ENCODE measurements around the gene LRRK2. TPM values are rescaled to one million over a fixed set of nuclear protein-coding genes. Genes with fewer than 3 reads are reported as not detected.

The LRRK2 gene
- total and polyA plus RNA-seq, 7 donors: 0.74 to 8.4 (median 4.7) TPM

- intact Hi-C loops (cut with DNase I): no loop called here
- H3K27me3 ChIP-seq (ENCODE audit: insufficient read depth in 3 of 3, low read length in 2 of 3): no peaks in the 10 kb centered on the region
- H3K36me3 ChIP-seq (ENCODE audit: insufficient read depth in 1 of 2, low read depth in 1 of 2): peaks cover 0 to 58% of the 10 kb centered on the region in 2 donors
- TF ChIP-seq CTCF (IDR thresholded peaks at IDR 0.05): no peak
- no peak overlapping the region for H3K4me3 ChIP-seq
- H3K27ac ChIP-seq: no peak overlapping the region
- ATAC-seq (no peak), DNase-seq (no peak)
- no peaks in the 10 kb centered on the region for H3K9me3 ChIP-seq
- no peaks in the 10 kb centered on the region for H3K4me1 ChIP-seq
- 25 to 29% (median 28%) methylated on average over 1 of the region's 1 CpG for WGBS, 3 donors
Measured at GRCh38 chr12:40338071-40338470, 113.3 kb downstream of the LRRK2 start.

DNA sequence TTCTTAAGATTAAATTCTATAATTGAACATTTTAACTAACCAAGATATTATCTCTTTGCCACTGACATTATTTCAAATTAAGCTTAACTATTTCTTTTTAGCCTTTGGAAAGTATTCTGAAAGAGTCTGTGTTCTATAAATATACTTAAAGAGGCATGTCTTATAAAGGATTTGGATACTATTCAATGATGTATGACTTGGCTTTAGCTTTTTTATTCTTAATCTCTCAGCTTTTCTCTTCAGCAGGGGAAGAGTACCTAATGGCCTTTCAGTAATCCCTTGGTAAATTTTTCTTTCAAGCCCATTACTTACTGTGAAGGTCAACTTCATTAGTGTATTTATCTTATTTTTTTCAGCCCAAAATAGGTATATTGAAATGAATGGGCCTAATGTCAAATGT lies 113.8 kb downstream of the LRRK2 start:
- no peak for TF ChIP-seq CTCF (IDR thresholded peaks at IDR 0.05)
- DNase-seq: no peak
- peaks cover 0 to 57% of the 10 kb centered on the region in 2 donors for H3K36me3 ChIP-seq (ENCODE audit: insufficient read depth in 1 of 2, low read depth in 1 of 2)
- no peaks in the 10 kb centered on the region for H3K27me3 ChIP-seq (ENCODE audit: insufficient read depth in 3 of 3, low read length in 2 of 3)
- no peak overlapping the region for H3K4me3 ChIP-seq
- H3K9me3 ChIP-seq: no peaks in the 10 kb centered on the region
- no peak overlapping the region for H3K27ac ChIP-seq
- ATAC-seq: no peak
- intact Hi-C loops (cut with DNase I): no loop called here
- H3K4me1 ChIP-seq: no peaks in the 10 kb centered on the region

DNA sequence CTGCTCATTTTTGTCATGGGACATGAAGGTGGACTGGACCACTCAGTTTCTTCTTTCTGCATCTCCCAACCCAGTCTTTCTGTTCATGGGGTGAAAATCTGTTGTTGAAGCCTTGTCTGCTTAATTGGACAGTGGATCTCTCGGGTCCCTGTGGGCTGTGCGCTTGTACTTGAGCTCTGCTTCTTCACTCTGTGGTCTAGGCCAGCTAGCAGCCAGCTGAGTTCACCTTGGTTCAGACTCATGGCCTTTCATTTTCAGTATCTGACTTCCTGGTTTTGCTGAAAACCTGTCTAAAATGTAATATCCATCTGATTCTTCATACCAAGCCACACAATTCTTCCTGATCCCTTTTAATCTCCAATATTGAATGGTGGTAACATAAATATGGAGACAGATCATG lies 117.2 kb downstream of the LRRK2 start:
- no peak for TF ChIP-seq CTCF (IDR thresholded peaks at IDR 0.05)
- Histone ChIP-seq H3K27ac (no peak overlapping the region), H3K4me1 (no peaks in the 10 kb centered on the region), H3K9me3 (no peaks in the 10 kb centered on the region), H3K27me3 (ENCODE audit: insufficient read depth in 3 of 3, low read length in 2 of 3) (no peaks in the 10 kb centered on the region), H3K36me3 (ENCODE audit: insufficient read depth in 1 of 2, low read depth in 1 of 2) (peaks cover 0 to 60% of the 10 kb centered on the region in 2 donors), H3K4me3 (no peak overlapping the region)
- intact Hi-C loops (cut with DNase I): no loop called here
- ATAC-seq: no peak
- 87 to 88% (median 87%) methylated on average over 2 of the region's 2 CpGs for WGBS, 3 donors
- no peak for DNase-seq

GRCh38 chr12:40343124-40343523 lies 118.3 kb downstream of the LRRK2 start:
- ATAC-seq: no peak
- intact Hi-C loops (cut with DNase I): no loop called here
- TF ChIP-seq CTCF (IDR thresholded peaks at IDR 0.05): no peak
- no peaks in the 10 kb centered on the region for H3K9me3 ChIP-seq
- H3K27me3 ChIP-seq (ENCODE audit: insufficient read depth in 3 of 3, low read length in 2 of 3): no peaks in the 10 kb centered on the region
- H3K4me1 ChIP-seq: no peaks in the 10 kb centered on the region
- 46 to 67% (median 47%) methylated on average over 4 of the region's 4 CpGs for WGBS, 3 donors
- no peak overlapping the region for H3K27ac ChIP-seq
- DNase-seq: no peak
- peaks cover 0 to 66% of the 10 kb centered on the region in 2 donors for H3K36me3 ChIP-seq (ENCODE audit: insufficient read depth in 1 of 2, low read depth in 1 of 2)
- H3K4me3 ChIP-seq: no peak overlapping the region

DNA sequence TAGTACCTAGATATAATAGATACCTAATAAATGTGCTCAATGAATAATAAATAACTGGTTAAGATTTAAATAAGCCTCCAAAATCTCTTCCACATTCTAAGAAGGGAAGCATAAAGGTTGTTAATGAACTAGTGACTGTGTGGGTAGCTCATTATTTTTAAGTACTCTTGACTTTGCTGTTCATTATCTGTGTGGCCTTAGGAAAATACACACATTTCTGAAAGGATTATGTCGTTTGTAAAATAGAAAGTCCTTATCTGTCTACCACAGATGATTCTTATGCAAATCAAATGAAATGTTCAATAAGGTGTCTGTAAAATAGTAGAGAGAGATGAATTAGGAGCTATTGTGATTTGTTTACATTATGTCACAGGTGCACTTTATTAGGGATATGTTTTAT lies 119.5 kb downstream of the LRRK2 start:
- H3K27me3 ChIP-seq (ENCODE audit: insufficient read depth in 3 of 3, low read length in 2 of 3): no peaks in the 10 kb centered on the region
- H3K4me3 ChIP-seq: no peak overlapping the region
- ATAC-seq: no peak
- H3K36me3 ChIP-seq (ENCODE audit: insufficient read depth in 1 of 2, low read depth in 1 of 2): peaks cover 0 to 63% of the 10 kb centered on the region in 2 donors
- DNase-seq: no peak
- intact Hi-C loops (cut with DNase I): no loop called here
- H3K27ac ChIP-seq: no peak overlapping the region
- WGBS, 3 donors: 70 to 81% (median 76%) methylated on average over 1 of the region's 1 CpG
- TF ChIP-seq CTCF (IDR thresholded peaks at IDR 0.05): no peak
- no peaks in the 10 kb centered on the region for H3K9me3 ChIP-seq
- H3K4me1 ChIP-seq: no peaks in the 10 kb centered on the region

Data from psoas muscle (tissue), 8 donors.